ENCODE measurements around the gene RIPOR3.
"Not testable (repeated sequence)": the region's sequence is repeated elsewhere in the genome, so short reads cannot be mapped to it uniquely, and the experiment has no call there.

Gene RIPOR3

DNA sequence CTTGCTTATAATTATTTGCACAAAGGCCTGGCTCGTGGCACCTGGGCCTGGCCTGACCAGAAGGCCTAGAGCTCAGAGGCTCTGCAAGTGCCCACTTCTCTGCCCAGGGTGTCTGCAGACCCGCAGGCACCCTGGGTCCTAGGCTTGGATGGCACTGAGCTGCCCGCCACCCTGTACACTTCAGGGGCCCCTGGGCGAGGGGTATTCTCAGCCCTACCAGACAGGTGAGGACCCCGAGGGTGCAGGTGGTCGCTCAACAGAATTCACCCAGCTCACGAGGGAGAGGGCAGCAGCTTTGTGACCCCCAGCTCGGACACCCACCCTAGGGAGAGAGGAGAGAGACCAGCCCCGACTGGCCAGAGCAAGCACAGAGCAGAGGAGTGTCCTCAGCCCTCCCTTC lies 83.9 kb downstream of the RIPOR3 start:
- no peak for DNase-seq (ENCODE audit: low read depth in 2 of 2)

DNA sequence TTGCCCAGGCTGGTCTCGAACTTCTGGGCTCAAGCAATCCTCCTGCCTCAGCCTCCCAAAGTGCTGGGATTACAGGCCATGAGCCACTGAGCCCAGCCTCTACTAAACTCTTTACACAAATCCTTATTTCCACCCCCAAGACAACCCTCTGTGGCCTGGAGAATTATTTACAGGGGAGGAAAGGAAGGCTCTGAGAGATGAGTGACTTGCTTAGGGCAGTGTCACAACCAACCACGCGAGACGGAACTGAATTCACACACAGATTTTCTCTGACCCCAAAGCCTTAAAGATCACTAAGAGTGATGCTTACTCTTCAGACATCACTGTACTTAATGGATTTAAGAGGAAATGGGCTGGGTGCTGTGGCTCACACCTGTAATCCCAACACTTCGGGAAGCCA lies 86.2 kb downstream of the RIPOR3 start:
- no peak for DNase-seq (ENCODE audit: low read depth in 2 of 2)

DNA sequence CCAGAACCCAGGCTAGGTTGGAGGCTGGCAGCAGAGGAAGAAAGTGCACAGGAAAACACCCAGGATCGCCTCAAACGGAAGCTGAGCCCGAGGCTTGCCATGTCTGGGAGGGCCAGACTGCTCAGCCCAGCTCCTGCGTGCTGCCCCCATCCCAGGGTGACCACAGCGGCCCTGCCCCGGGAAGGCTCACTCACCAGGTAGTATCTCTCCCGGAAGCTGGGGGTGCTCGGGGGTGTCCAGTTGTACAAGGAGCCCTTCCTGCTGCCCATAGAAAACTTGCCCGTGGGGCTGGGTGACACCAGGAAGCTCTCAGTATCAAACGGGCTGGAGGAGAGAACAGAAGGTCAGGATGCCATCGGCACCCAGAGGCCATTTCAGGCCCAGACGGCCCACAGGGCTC lies 86.9 kb downstream of the RIPOR3 start:
- DNase-seq (ENCODE audit: low read depth in 2 of 2): no peak

DNA sequence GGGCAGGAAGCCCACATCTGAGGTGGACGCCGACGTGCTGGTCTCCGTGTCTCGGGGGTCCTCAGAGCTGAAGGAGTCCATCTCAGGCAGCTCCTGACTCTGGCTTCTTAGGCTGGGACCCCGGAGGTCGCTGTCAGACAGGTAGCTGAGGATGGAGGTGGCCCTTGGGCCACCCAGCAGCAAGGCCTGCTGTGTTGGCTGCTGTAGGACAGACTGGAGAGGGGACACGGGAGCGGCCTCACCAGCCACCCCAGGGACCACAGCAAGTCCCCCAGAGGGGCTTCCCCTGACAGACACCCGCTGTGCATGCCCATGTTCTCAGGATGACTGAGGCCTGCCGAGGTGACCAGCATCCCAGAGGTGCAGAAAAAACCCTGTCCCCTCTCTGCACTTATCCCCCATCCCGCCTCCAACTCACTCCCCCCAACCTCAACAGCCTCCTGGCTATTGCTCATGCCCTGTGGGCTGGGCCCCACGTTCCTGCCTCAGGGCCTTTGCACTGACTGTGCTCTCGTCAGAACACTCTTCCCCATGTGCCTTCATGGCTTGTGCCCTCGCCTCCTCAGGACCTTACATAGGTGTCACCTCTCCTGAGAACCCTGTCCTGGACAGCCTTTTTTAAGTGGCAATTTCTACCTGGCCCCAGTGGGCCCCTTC lies 88.8 kb downstream of the RIPOR3 start:
- no peak for DNase-seq (ENCODE audit: low read depth in 2 of 2)

DNA sequence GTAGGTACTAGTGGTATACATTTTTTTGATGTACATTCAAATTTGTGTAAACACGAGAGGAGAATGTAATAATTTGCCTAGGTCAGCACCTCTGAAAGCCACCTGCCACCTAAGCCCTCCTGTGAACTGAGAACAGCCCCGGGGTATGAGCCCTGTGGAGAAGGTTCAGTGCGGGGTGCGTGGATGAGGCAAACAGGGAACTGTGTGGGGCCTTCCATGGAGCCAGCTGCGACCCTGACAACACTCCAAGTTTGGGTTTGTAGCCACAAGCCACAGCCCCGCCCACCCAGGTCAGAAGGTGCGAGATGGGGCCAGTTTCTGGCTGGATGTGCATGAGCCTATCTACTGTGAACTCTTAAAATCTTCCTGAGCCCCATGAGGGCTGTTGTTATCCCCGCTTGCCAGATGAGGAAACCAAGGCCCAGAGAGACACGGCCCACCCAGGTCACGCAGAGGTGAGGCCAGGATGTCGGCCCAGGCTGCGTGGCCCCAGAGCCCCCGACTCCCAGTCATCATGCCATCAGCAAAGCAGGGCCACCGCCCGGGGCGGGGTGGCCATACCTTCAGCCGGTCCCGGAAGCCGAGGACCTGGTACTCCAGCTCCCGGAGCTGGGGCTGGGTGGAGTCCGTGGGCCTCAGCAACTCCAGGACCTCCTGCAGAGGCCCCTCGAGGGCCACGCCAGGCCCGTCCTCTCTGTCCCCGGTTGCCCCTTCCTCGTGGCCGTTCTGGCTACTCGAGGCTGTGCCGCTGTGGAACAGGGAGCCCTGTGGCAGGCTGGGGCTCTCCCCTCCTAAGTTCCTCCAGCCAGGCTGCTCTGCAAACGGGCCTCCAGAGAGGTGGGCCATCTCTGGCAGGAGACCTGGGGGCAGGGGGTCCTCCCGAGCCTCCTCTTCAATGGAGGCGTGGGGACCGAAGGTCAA lies 89.6 kb downstream of the RIPOR3 start:
- DNase-seq (ENCODE audit: low read depth in 2 of 2): no peak

DNA sequence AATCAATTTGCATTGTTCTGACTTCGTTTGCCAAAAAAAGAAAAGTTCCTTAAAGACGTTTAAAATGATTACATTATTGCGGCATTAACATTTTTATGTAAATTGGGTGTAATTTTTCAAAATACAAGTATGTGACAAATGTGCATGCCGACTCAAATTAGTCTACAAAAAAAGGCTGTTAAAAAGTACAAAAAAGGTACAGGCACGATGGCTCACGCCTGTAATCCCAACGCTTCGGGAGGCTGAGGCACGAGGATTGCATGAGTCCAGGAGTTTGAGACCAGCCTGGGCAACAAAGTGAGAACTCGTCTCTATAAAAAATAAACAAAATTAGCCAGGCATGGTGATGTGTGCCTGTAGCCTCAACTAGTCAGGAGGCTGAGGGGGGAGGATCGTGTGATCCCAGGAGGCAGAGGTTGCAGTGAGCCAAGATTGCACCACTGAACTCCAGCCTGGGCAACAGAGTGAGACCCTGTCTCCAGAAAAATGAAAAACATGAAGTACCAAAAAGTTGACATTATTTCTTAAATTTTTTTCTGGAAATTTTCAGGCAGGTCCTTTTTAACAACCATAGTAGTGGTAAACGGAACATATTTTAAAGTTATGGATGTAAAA lies 91.0 kb downstream of the RIPOR3 start:
- DNase-seq (ENCODE audit: low read depth in 2 of 2): no peak

DNA sequence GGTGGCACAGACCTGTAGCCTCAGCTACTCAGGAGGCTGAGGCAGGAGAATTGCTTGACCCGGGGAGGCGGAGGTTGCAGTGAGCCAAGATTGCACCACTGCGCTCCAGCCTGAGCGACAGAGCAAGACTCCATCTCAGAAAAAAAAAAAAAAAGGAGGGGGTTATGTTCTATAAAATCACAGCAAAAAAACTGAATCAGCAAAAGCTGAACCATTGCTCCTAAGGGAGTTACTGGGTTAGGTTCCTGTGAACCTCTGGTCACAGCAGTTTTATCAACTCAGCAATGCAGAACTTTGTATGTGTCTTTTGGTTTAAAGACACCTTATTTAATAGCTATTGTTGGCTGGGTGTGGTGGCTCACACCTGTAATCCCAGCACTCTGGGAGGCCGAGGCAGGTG lies 92.6 kb downstream of the RIPOR3 start:
- not testable (repeated sequence) for DNase-seq (ENCODE audit: low read depth in 2 of 2)

DNA sequence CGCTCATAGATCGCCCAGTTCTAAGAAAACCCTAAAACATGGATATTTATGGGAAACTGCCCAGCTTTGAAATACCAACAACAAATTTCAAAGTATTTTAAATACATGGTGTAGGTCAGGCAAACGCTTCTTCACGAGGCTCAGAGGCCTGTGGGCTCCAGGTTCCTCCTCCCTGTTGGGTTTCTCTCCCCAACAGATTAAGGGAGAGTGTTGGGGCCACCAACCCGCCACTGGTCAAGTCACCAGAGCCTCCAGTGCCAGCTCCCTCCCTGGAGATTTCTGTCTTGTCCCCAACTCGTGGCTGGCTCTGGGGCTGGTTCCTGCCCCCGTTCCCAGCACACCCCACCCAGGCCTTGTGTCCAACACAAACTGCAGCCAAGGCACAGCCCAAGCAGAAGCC lies 93.3 kb downstream of the RIPOR3 start:
- DNase-seq (ENCODE audit: low read depth in 2 of 2): no peak

DNA sequence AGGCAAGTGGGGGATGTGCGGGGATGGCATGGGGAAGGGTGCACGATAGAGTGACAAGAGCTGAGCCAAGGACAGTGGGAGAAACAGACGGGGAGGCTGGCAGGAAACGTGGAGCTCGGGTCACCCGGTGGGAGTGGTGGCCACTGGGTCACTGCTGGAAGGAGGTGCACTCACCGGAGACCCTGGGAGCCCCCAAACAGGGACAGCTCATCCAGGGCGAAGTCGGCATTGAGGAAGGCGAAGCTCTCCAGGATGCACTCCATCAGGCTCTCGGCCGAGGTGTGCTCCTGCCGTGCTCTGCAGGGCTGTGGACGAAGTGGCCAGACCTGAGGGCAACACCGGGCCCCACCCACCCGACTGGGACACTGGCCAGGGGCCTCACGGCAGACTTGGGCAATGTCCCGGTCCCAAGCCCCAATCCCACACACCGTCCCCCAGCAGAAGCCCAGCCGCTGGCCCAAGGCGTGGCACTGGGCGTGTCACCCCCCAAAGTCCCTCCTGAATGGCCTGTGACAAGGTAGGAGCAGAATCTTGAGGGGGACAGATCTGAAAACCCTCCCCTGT lies 93.9 kb downstream of the RIPOR3 start:
- no peak for DNase-seq (ENCODE audit: low read depth in 2 of 2)

GRCh38 chr20:50596694-50597021 lies 94.7 kb downstream of the RIPOR3 start:
- DNase-seq (ENCODE audit: low read depth in 2 of 2): no peak

GRCh38 chr20:50595988-50596693 lies 95.2 kb downstream of the RIPOR3 start:
- DNase-seq (ENCODE audit: low read depth in 2 of 2): no peak

- DNase-seq (ENCODE audit: low read depth in 2 of 2): no peak
Observed at GRCh38 chr20:50595433-50595895, 95.9 kb downstream of the RIPOR3 start.

GRCh38 chr20:50594591-50595432 lies 96.5 kb downstream of the RIPOR3 start:
- DNase-seq (ENCODE audit: low read depth in 2 of 2): no peak

GRCh38 chr20:50594231-50594590 lies 97.1 kb downstream of the RIPOR3 start:
- DNase-seq (ENCODE audit: low read depth in 2 of 2): no peak

DNA sequence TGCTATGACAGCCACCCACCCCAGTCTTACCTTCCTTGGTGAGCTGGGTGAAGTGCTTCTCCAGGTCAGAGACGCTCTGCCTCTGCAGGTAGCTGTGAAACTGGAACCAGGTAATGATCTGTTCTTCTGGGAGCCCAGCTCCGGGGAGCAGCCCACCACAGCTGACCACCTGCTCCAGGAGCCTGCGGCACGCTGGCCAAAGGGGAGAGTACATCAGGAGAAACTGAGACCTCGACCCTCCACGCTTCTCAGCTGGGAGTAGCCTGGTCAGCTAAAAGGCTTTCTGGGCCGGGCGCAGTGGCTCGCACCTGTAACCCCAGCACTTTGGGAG lies 98.4 kb downstream of the RIPOR3 start:
- DNase-seq (ENCODE audit: low read depth in 2 of 2): no peak

DNA sequence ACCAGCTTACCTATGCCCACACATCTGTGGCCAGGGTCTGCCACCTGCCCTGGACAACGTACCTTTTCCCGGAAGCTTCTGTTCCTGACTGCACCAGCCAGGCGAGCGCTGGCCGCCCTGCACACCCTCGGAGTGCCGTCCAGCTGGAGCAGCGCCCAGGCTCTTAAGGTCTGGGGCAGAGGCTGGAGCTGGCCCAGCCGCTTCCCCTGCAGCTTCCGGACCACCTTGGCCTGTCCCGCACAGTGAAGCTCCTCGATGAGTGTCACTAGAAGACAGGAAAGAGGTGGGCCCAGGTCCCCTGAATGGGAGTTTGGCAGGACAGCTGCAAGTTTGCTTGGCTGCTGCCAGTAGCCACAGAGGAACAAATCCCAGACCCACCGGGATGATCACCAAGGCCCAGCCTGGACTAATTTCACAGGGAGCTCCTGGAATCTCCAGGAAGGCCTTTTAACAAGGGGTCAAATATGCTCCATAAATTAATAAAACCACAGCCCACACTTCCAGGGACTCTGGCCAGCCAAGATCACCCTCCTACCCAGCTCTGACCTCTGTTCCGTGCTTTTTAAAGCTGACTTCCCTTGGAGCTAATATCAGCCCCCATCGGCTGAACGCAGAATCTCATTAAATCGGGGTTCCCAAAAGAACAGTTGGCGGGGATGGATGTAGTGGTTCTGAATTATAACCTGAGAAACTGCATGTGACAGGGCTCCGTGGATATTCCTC lies 98.9 kb downstream of the RIPOR3 start:
- DNase-seq (ENCODE audit: low read depth in 2 of 2): no peak

- no peak for DNase-seq (ENCODE audit: low read depth in 2 of 2)
Observed at GRCh38 chr20:50591233-50591852, 100.0 kb downstream of the RIPOR3 start.

DNA sequence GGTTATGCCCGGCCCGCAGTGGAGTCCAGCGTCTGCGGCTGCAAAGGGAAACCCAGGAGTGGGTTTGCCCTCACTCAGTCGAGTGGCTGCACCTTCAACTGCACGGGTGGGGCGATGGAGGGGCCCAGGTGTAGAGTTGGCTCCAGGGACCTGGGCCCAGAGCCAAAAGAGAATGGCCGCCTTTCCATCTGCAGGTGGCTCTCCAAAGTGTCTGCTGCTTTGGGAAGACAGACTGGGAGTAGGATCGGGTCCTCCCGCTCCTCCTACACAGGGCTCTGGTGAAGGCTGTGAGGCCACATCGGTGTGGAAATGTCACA lies 101.0 kb downstream of the RIPOR3 start:
- DNase-seq (ENCODE audit: low read depth in 2 of 2): no peak

GRCh38 chr20:50589548-50590347 lies 101.6 kb downstream of the RIPOR3 start:
- DNase-seq (ENCODE audit: low read depth in 2 of 2): no peak
